Measurements from ENCODE around the gene KASH5. TPM values are rescaled to one million over a fixed set of nuclear protein-coding genes. Genes with fewer than 3 reads are reported as not detected.

The KASH5 gene
- total and polyA plus RNA-seq, 2 of the 13 experiments (the other 11 are each of a cell fraction or from before 2014, with no cell fraction given): not detected

- TF ChIP-seq, protein P1, sequence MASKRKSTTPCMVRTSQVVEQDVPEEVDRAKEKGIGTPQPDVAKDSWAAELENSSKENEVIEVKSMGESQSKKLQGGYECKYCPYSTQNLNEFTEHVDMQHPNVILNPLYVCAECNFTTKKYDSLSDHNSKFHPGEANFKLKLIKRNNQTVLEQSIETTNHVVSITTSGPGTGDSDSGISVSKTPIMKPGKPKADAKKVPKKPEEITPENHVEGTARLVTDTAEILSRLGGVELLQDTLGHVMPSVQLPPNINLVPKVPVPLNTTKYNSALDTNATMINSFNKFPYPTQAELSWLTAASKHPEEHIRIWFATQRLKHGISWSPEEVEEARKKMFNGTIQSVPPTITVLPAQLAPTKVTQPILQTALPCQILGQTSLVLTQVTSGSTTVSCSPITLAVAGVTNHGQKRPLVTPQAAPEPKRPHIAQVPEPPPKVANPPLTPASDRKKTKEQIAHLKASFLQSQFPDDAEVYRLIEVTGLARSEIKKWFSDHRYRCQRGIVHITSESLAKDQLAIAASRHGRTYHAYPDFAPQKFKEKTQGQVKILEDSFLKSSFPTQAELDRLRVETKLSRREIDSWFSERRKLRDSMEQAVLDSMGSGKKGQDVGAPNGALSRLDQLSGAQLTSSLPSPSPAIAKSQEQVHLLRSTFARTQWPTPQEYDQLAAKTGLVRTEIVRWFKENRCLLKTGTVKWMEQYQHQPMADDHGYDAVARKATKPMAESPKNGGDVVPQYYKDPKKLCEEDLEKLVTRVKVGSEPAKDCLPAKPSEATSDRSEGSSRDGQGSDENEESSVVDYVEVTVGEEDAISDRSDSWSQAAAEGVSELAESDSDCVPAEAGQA (IDR thresholded peaks at IDR 0.05; ENCODE audit: low read depth): no peak
- TF ChIP-seq, protein P1 (CRISPR knock-in tag; IDR thresholded peaks at IDR 0.05; ENCODE audit: borderline replicate concordance): no peak
- TF ChIP-seq ZNF7 (CRISPR knock-in tag; IDR thresholded peaks at IDR 0.05) (no peak), ZNF138 (CRISPR knock-in tag; IDR thresholded peaks at IDR 0.05; ENCODE audit: low read depth) (no peak), ZBTB7B (CRISPR knock-in tag; IDR thresholded peaks at IDR 0.05) (0 out of 2 replicates have a peak, but pooled peaks have one; percentile 2), ZNF256 (CRISPR knock-in tag; conservative IDR thresholded peaks at IDR 0.05) (no peak), ZNF567 (CRISPR knock-in tag; IDR thresholded peaks at IDR 0.05; ENCODE audit: borderline replicate concordance) (no peak), SRF (IDR thresholded peaks at IDR 0.05; ENCODE audit: low read depth, low read length) (no peak), NFKB2 (CRISPR knock-in tag; IDR thresholded peaks at IDR 0.05; ENCODE audit: borderline replicate concordance) (peak; percentile 67; the same call in 1 of the 2 replicates), HIVEP1 (CRISPR knock-in tag; IDR thresholded peaks at IDR 0.05) (peak; percentile 81), ISL2 (CRISPR knock-in tag; IDR thresholded peaks at IDR 0.05) (no peak), ZNF770 (CRISPR knock-in tag; IDR thresholded peaks at IDR 0.05) (no peak), HNF4A (CRISPR knock-in tag; IDR thresholded peaks at IDR 0.05) (no peak; the same call in 1 of the 2 replicates), ZNF251 (CRISPR knock-in tag; IDR thresholded peaks at IDR 0.05) (no peak), ATRX (CRISPR knock-in tag; IDR thresholded peaks at IDR 0.05; ENCODE audit: borderline replicate concordance) (no peak), NFIC (IDR thresholded peaks at IDR 0.05; ENCODE audit: low read length) (no peak), FOXO4 (CRISPR knock-in tag; conservative IDR thresholded peaks at IDR 0.05) (no peak), ATF7-NPFF (CRISPR knock-in tag; IDR thresholded peaks at IDR 0.05; ENCODE audit: low read depth) (peak; percentile 49; the same call in 1 of the 2 replicates), ZC3H13 (CRISPR knock-in tag; IDR thresholded peaks at IDR 0.05) (no peak)
- TF ChIP-seq, protein P2, sequence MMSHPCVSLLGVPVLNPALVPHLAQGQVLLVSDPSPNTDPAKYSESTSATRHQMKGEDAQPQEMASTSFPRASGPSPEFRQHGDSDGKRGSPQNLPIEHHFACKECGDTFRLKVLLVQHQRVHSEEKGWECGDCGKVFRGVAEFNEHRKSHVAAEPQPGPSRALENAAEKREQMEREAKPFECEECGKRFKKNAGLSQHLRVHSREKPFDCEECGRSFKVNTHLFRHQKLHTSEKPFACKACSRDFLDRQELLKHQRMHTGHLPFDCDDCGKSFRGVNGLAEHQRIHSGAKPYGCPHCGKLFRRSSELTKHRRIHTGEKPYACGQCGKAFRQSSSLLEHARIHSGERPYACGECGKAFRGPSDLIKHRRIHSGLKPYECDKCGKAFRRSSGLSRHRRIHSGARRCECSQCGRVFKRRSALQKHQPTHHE (CRISPR knock-in tag; IDR thresholded peaks at IDR 0.05; ENCODE audit: borderline replicate concordance): peak; percentile 72; the same call in 1 of the 2 replicates
Measured at GRCh38 chr19:49453013-49453756, 65.1 kb downstream of the KASH5 start, which contains the start of gene ALDH16A1 (continued).

All from HepG2 (cell line).